CD14-positive monocyte (primary cell): ENCODE results near the gene SLC1A2. TPM values are rescaled to one million over a fixed set of nuclear protein-coding genes. Genes with fewer than 3 reads are reported as not detected.

ENCODE experiments used
- DNase-seq, 3 donors: peaks; one replicate each; pipeline ENCODE4 v3.0.0-alpha.2; 2011 to 2022
- H2AFZ ChIP-seq: 2 replicates; pipeline ENCODE4 v1.6.0; 2012; ENCODE audit warnings: mild to moderate bottlenecking, low read depth, low read length, inconsistent platforms; ENCODE audit not compliant: insufficient read depth, poor library complexity, severe bottlenecking
- H3K27ac ChIP-seq, 2 donors: 1 replicate in 1 of 2; 2 replicates in 1 of 2; pipeline ENCODE4 v1.5.1; 2012 to 2013; ENCODE audit warnings: low read length in 2 of 2, control low read depth in 1 of 2, inconsistent platforms in 1 of 2, low read depth in 1 of 2, mild to moderate bottlenecking in 1 of 2
- H3K27me3 ChIP-seq, 2 donors: one replicate each; pipeline versions ENCODE4 v1.6.0 to v1.6.1; 2011 to 2013; ENCODE audit warnings: low read length in 2 of 2; ENCODE audit not compliant: control insufficient read depth in 2 of 2, insufficient read depth in 2 of 2
- H3K36me3 ChIP-seq, 2 donors: replicated peaks in 1 of 2; 1 replicate in 1 of 2; 2 replicates in 1 of 2; pipeline versions ENCODE4 v1.5.1 to v1.6.1; 2012 to 2013; ENCODE audit warnings: low read length in 2 of 2, control low read depth in 1 of 2, inconsistent platforms in 1 of 2, mild to moderate bottlenecking in 1 of 2; ENCODE audit not compliant: insufficient read depth in 2 of 2, control insufficient read depth in 1 of 2
- H3K4me1 ChIP-seq, 2 donors: 1 replicate in 1 of 2; 2 replicates in 1 of 2; pipeline versions ENCODE4 v1.5.1 to v1.6.1; 2012 to 2013; ENCODE audit warnings: low read length in 2 of 2, control low read depth in 1 of 2, inconsistent platforms in 1 of 2, mild to moderate bottlenecking in 1 of 2, moderate library complexity in 1 of 2; ENCODE audit not compliant: insufficient read depth in 2 of 2, control insufficient read depth in 1 of 2
- H3K4me2 ChIP-seq: replicated peaks from 2 replicates; pipeline ENCODE3; 2012; ENCODE audit warnings: low read length, moderate library complexity, mild to moderate bottlenecking; ENCODE audit not compliant: poor library complexity, severe bottlenecking; ENCODE audit errors: extremely low read depth
- H3K4me3 ChIP-seq, 3 experiments: fragments of 200-600 bp in 1 of 3; sonication (generic) in 1 of 3; replicated peaks in 1 of 3; 1 replicate in 2 of 3; 2 replicates in 1 of 3; pipeline ENCODE4 v1.5.1; 2011 to 2013; ENCODE audit warnings: low read length in 3 of 3, mild to moderate bottlenecking in 3 of 3, control low read depth in 2 of 3, low read depth in 2 of 3, inconsistent platforms in 1 of 3, moderate library complexity in 1 of 3
- H3K79me2 ChIP-seq: 2 replicates; pipeline ENCODE4 v1.6.0; 2012; ENCODE audit warnings: mild to moderate bottlenecking, control low read depth, inconsistent platforms, low read length, moderate library complexity; ENCODE audit not compliant: insufficient read depth
- H3K9ac ChIP-seq: 2 replicates; pipeline ENCODE4 v1.6.0; 2017; ENCODE audit warnings: low read length, mild to moderate bottlenecking; ENCODE audit not compliant: insufficient read depth, poor library complexity, severe bottlenecking
- H3K9me3 ChIP-seq, 2 donors: replicated peaks in 1 of 2; 1 replicate in 1 of 2; 2 replicates in 1 of 2; pipeline versions ENCODE4 v1.5.1 to v1.6.1; 2012 to 2013; ENCODE audit warnings: low read length in 2 of 2, control low read depth in 1 of 2; ENCODE audit not compliant: control insufficient read depth in 1 of 2, insufficient read depth in 1 of 2
- H4K20me1 ChIP-seq: 2 replicates; pipeline ENCODE4 v1.6.0; 2012; ENCODE audit warnings: mild to moderate bottlenecking, low read length, control low read depth, moderate library complexity; ENCODE audit not compliant: insufficient read depth
- H3K27ac Mint-ChIP-seq, 7 donors: one replicate each; pipeline ENCODE4 v1.8.0; 2020; ENCODE audit warnings: mild to moderate bottlenecking in 7 of 7, mixed read lengths in 7 of 7, moderate library complexity in 6 of 7, inconsistent platforms in 2 of 7
- H3K27me3 Mint-ChIP-seq, 3 donors: one replicate each; pipeline ENCODE4 v1.8.0; 2021 to 2022; ENCODE audit warnings: low read depth in 3 of 3, mild to moderate bottlenecking in 3 of 3, mixed read lengths in 3 of 3, moderate library complexity in 3 of 3, inconsistent platforms in 1 of 3
- H3K36me3 Mint-ChIP-seq, 2 donors: one replicate each; pipeline ENCODE4 v1.8.0; 2020; ENCODE audit warnings: mixed read lengths in 2 of 2, inconsistent platforms in 1 of 2, mild to moderate bottlenecking in 1 of 2
- H3K4me1 Mint-ChIP-seq: one replicate; pipeline ENCODE4 v1.8.0; 2020; ENCODE audit warnings: mild to moderate bottlenecking, mixed read lengths
- H3K4me3 Mint-ChIP-seq, 2 donors: one replicate each; pipeline ENCODE4 v1.8.0; 2020; ENCODE audit warnings: mild to moderate bottlenecking in 2 of 2, mixed read lengths in 2 of 2, moderate library complexity in 1 of 2
- H3K9me3 Mint-ChIP-seq, 7 donors: one replicate each; pipeline ENCODE4 v1.8.0; 2020 to 2022; ENCODE audit warnings: mixed read lengths in 7 of 7, mild to moderate bottlenecking in 6 of 7, moderate library complexity in 6 of 7, inconsistent platforms in 2 of 7
- WGBS: methylation state at CpG from one replicate; pipeline ENCODE4 v1.1.5; 2013; ENCODE audit warnings: missing lambda C conversion rate; ENCODE audit not compliant: insufficient coverage; 5-methylcytosine and 5-hydroxymethylcytosine counted together
- intact Hi-C, 2 donors: fragments of 100-400 bp; cut with micrococcal nuclease; formaldehyde crosslinking; loops; one replicate each; pipeline versions ENCODE4 v1.15.0 to v1.15.1; 2023
- polyA plus RNA-seq, 3 donors: library from polyadenylated mRNA; depleted of rRNA in 1 of 3; unstranded in 2 of 3; stranded (reverse) in 1 of 3; fragments of 300-500 nt in 2 of 3; fragments of >200 nt in 1 of 3; fragmentation: Illumina TruSeq in 2 of 3; gene quantifications; 1 replicate in 2 of 3; 2 replicates in 1 of 3; pipeline ENCODE4 v1.2.3, GENCODE V29; 2012 to 2021
- TF ChIP-seq, protein P1 (sequence below): fragments of 200-600 bp; IDR thresholded peaks from one replicate; pipeline ENCODE4 v1.8.0; 2022; ENCODE audit warnings: antibody characterized with exemption, mild to moderate bottlenecking

Gene SLC1A2
- polyA plus RNA-seq, 3 donors: 0.07 TPM; not detected in 2

DNA sequence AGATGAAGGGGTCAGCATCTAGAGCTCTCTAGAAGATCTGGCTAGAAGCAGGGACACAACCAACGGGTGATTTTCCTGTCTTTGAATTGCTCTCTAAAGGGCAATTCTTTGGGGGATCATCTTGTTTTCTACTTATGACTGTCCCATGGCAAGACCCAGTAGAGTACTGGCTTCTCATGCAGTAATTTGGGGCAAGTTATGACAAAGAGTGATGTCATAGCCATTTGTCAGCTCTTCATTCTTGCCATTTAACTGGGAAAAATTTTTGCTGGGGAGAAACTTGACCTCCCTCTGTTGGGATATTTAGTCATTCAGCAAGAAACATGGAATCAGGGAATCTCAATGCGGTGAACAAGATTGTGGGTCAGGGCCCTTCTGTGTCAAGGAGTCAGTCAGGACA lies 80.4 kb downstream of the SLC1A2 start:
- no peak overlapping the region for H3K9ac ChIP-seq
- H3K27ac Mint-ChIP-seq: peak overlapping the region in 2 of 7 donors; percentile 8 to 21
- WGBS: 90% methylated on average over 2 of the region's 2 CpGs
- H3K9me3 ChIP-seq: peaks cover 0 to 2% of the 10 kb centered on the region in 2 donors
- H3K36me3 ChIP-seq: no peaks in the 10 kb centered on the region
- no peaks in the 10 kb centered on the region for H3K27me3 ChIP-seq
- H3K4me3 Mint-ChIP-seq: no peak overlapping the region
- peaks cover 1 to 3% (median 2%) of the 10 kb centered on the region in 3 donors for H3K27me3 Mint-ChIP-seq
- no peak overlapping the region for H3K27ac ChIP-seq
- no peak overlapping the region for H2AFZ ChIP-seq
- peaks cover 2 to 13% (median 8%) of the 10 kb centered on the region in 7 donors for H3K9me3 Mint-ChIP-seq
- H3K79me2 ChIP-seq: no peaks in the 10 kb centered on the region
- H4K20me1 ChIP-seq: no peaks in the 10 kb centered on the region
- no peak overlapping the region for H3K4me2 ChIP-seq
- H3K4me1 Mint-ChIP-seq: peaks cover 34% of the 10 kb centered on the region
- intact Hi-C loops: loop anchor here (5.0 kb wide), 2 partner anchors 37 to 112 kb away; no protein-coding TSS in a partner anchor
- H3K4me1 ChIP-seq: peaks cover 10 to 36% of the 10 kb centered on the region in 2 donors
- TF ChIP-seq, protein P1, sequence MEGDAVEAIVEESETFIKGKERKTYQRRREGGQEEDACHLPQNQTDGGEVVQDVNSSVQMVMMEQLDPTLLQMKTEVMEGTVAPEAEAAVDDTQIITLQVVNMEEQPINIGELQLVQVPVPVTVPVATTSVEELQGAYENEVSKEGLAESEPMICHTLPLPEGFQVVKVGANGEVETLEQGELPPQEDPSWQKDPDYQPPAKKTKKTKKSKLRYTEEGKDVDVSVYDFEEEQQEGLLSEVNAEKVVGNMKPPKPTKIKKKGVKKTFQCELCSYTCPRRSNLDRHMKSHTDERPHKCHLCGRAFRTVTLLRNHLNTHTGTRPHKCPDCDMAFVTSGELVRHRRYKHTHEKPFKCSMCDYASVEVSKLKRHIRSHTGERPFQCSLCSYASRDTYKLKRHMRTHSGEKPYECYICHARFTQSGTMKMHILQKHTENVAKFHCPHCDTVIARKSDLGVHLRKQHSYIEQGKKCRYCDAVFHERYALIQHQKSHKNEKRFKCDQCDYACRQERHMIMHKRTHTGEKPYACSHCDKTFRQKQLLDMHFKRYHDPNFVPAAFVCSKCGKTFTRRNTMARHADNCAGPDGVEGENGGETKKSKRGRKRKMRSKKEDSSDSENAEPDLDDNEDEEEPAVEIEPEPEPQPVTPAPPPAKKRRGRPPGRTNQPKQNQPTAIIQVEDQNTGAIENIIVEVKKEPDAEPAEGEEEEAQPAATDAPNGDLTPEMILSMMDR: no peak
- no peak overlapping the region for H3K4me3 ChIP-seq
- peak in 1 of 3 donors; percentile 35 for DNase-seq
- H3K36me3 Mint-ChIP-seq: peaks cover 0 to 2% of the 10 kb centered on the region in 2 donors

DNA sequence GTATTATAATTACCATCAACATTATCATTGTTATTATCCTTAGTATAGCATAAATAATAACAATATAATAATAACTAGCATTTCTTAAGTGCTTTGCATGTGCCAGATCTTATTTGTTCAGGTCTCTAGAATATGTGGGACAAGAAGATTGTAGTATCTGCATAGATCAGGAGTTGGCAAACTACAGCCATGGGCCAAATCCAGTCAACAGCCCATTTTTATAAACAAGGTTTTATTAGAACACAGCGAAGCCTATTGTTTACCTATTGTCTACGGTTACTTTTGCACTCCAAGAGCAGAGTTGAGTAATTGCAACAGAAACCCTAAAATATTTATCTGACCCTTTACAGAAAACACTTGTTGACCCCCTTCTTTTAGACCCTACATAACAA lies 81.4 kb downstream of the SLC1A2 start:
- H3K27ac ChIP-seq: peak overlapping the region in 1 of 2 donors; percentile 83

More for the DNA sequence above, 81.4 kb downstream of the SLC1A2 start:
- H3K27me3 Mint-ChIP-seq: peaks cover 0 to 3% (median 2%) of the 10 kb centered on the region in 3 donors
- Histone ChIP-seq H3K4me3 (no peak overlapping the region), H3K79me2 (no peaks in the 10 kb centered on the region), H3K36me3 (no peaks in the 10 kb centered on the region), H3K9me3 (peaks cover 0 to 2% of the 10 kb centered on the region in 2 donors), H3K4me2 (no peak overlapping the region), H3K9ac (no peak overlapping the region), H2AFZ (no peak overlapping the region), H3K4me1 (peaks cover 8 to 26% of the 10 kb centered on the region in 2 donors), H3K27me3 (no peaks in the 10 kb centered on the region), H4K20me1 (no peaks in the 10 kb centered on the region)
- peaks cover 25% of the 10 kb centered on the region for H3K4me1 Mint-ChIP-seq
- intact Hi-C loops: loop anchor here (5.0 kb wide), 2 partner anchors 36 to 111 kb away; no protein-coding TSS in a partner anchor
- H3K36me3 Mint-ChIP-seq: peaks cover 0 to 2% of the 10 kb centered on the region in 2 donors
- TF ChIP-seq, protein P1: no peak
- H3K4me3 Mint-ChIP-seq: no peak overlapping the region
- 100% methylated on average over 1 of the region's 2 CpGs for WGBS
- H3K9me3 Mint-ChIP-seq: peaks cover 2 to 13% (median 8%) of the 10 kb centered on the region in 7 donors
- DNase-seq: no peak
- H3K27ac Mint-ChIP-seq: peak overlapping the region in 5 of 7 donors; percentile 83 to 89 (median 88)
